ENCODE data around the gene PDHA1.

The PDHA1 gene

DNA sequence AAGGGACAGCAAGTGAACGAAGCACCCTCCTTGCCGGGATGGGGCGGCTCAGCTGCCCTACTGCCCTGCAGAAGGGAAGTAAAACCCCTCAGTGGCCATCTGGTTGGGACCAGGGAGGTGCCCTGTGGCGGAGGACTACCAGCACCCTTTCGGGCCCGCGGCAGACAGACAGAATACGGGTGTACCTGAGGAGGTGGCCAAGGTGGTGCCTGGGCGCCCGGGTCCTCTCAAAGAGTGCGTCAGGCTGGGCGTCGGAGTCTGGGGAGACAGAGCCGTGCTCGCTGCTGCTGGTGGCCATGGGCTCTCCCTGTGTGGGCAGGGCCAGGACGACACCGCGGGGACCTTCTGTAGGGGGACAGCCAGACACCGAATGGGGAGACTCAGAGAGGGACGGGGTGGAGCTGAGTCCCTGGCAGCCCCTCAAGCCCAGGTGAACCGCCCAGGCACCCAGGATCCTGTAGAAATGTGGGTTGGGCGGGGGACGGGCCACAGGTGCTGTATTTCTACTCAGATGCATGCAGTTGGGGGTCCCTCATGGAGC lies 29.7 kb downstream of the PDHA1 start:
- TF ChIP-seq, protein P1, sequence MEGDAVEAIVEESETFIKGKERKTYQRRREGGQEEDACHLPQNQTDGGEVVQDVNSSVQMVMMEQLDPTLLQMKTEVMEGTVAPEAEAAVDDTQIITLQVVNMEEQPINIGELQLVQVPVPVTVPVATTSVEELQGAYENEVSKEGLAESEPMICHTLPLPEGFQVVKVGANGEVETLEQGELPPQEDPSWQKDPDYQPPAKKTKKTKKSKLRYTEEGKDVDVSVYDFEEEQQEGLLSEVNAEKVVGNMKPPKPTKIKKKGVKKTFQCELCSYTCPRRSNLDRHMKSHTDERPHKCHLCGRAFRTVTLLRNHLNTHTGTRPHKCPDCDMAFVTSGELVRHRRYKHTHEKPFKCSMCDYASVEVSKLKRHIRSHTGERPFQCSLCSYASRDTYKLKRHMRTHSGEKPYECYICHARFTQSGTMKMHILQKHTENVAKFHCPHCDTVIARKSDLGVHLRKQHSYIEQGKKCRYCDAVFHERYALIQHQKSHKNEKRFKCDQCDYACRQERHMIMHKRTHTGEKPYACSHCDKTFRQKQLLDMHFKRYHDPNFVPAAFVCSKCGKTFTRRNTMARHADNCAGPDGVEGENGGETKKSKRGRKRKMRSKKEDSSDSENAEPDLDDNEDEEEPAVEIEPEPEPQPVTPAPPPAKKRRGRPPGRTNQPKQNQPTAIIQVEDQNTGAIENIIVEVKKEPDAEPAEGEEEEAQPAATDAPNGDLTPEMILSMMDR (conservative IDR thresholded peaks at IDR 0.05; ENCODE audit: low read length), result no peak
- DNase-seq (ENCODE audit: low read depth), result no peak
- no peak overlapping the region for H3K4me3 ChIP-seq (ENCODE audit: low read length)

DNA sequence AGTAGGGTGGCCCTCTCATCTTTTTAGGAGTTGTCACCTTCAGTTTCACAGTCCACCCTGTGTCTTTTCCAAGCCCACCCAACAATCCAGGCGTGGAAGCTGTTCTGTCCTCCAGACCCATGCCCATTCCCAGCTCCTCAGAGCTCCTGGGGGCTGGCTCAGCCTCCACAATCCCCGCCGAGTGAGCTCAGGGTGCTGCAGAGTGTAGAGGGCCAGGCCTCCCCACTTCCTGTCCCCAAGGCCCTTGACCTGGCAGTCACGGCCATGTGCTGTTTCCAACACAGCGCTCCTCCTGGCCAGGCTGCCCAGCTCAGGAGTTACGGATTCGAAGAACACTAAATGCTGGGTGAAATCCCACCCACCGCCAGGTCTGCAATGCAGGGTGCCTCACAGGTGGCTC lies 31.8 kb downstream of the PDHA1 start:
- H3K4me3 ChIP-seq (ENCODE audit: low read length), result no peak overlapping the region
- TF ChIP-seq, protein P1 (conservative IDR thresholded peaks at IDR 0.05; ENCODE audit: low read length), result no peak
- no peak for DNase-seq (ENCODE audit: low read depth)

DNA sequence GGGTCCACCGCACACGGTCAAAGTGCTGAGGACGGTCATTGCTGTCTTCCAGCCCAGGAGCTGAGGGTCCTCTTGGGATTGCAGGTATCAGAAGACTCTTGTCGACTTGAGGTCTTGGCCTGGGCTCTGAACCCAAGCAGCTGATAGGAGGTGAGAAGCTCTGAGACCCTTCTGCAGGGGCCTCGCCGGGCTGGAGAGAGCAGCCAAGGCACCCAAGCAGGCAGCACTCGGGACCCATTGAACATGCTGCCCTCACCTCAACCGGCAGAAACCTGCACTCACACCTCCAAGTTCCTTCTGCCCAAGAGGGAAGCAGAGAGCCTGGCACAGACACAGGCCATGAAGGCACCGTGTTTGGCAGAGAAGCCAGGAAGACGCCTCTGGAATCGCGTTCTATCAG lies 34.1 kb downstream of the PDHA1 start:
- no peak for DNase-seq (ENCODE audit: low read depth)
- no peak overlapping the region for H3K4me3 ChIP-seq (ENCODE audit: low read length)
- TF ChIP-seq, protein P1 (conservative IDR thresholded peaks at IDR 0.05; ENCODE audit: low read length), result no peak

DNA sequence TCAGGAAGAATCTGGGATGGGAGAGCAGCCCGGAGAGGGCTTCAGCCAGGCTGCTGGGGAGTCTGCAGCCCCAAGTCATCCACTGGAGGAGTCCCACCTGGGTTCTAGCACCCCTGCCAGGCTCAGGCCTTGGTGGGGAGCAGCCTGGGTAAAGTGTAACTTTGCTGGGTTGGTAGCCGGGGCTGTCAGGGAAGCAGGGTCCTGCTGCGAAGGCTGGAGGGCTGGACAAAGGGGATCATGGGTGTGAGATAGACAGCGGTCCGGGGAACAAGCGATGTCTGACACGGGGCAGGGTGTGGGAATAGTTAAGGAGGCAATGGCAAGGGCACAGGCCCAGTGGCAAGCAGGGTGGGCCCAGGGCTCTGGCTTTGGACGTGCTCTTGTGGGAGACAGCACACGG lies 37.6 kb downstream of the PDHA1 start:
- no peak for DNase-seq (ENCODE audit: low read depth)
- H3K4me3 ChIP-seq (ENCODE audit: low read length), result no peak overlapping the region
- TF ChIP-seq, protein P1 (conservative IDR thresholded peaks at IDR 0.05; ENCODE audit: low read length), result no peak

DNA sequence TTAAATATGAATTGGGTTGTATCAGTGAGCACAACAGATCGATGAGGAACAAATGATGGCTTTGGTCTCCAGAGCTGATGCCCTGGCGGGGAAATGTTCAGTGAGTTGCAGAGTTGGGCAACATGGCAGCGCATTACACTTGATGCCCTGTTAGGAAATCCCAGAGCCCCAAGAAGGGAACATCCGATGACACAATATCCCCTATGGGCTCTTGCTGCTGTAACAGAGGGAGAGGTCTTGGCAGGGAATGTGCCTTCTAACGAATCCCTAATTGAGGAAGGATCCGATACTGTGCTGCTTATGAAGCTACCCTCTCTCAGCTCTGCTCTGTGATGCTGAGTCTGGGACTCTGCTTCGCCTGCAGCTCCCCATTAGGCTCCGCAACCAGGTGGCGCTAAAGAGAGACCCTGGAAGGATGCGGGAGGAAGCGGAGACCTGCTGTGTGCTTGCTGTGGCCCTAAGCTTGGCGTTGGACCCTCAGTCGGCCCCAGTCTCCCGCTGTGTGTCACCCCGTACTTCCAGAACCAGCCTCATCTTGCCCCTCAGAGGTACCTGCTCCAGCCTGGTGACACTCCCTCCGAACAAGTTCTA lies 38.9 kb downstream of the PDHA1 start:
- TF ChIP-seq, protein P1 (conservative IDR thresholded peaks at IDR 0.05; ENCODE audit: low read length), result peak; percentile 58
- H3K4me3 ChIP-seq (ENCODE audit: low read length), result no peak overlapping the region
- no peak for DNase-seq (ENCODE audit: low read depth)

GRCh38 chrX:19386679-19387078 lies 43.0 kb downstream of the PDHA1 start:
- no peak overlapping the region for H3K4me3 ChIP-seq (ENCODE audit: low read length)
- TF ChIP-seq, protein P1 (conservative IDR thresholded peaks at IDR 0.05; ENCODE audit: low read length), result no peak
- no peak for DNase-seq (ENCODE audit: low read depth)

- TF ChIP-seq, protein P1 (conservative IDR thresholded peaks at IDR 0.05; ENCODE audit: low read length), result no peak
- DNase-seq (ENCODE audit: low read depth), result no peak
- no peak overlapping the region for H3K4me3 ChIP-seq (ENCODE audit: low read length)
Observed at GRCh38 chrX:19388064-19388679, 44.4 kb downstream of the PDHA1 start.

Data from AG10803 (cell line).